Hematopoietic multipotent progenitor cell treated with erythropoietin and hydrocortisone succinate and interleukin-3 and kit ligand, for 17 days (in vitro differentiated cells): Measurements from ENCODE around the gene RAPGEF2.
"Not testable (repeated sequence)": the region's sequence is repeated elsewhere in the genome, so short reads cannot be mapped to it uniquely, and the experiment has no call there.

Experiments
- DNase-seq: peaks from one replicate; pipeline ENCODE4 v3.0.0-alpha.2; 2015; ENCODE audit warnings: low spot score

RAPGEF2 gene

DNA sequence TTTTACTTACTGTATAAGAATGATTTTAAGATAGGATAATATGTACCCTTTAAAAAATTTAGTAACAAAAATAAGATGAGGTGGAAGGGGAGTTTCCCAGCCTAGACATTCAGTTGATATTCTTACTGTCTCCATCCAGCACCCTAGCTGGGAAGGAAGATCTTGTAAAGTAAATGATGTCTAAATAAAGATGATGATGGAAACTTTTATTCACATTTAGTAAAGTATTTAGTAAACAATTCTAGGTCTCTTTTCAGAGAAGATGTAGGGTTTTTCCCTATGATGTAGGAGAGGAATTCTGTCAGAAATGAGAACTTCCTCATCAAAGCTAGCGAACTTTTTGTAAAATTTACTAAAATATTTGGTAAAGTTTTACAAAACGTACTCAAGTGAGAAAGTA lies 136.8 kb downstream of the RAPGEF2 start:
- DNase-seq = no peak

DNA sequence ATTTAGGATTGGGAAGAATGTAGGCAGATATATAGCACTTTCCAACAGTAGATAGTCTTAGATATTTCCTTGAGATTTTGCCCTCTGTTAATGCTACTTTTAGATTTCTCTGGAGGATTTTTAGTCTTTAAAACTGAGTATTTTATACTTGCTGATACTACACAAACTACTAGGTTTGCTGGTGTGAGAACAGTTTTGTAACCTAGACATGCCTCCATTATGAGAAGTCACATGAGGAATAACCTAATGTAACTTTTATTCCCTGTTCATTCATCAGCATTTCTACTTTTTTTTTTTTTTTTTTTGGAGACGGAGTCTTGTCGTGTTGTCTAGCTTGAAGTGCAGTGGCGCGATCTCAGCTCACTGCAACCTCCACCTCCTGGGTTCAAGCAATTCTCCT lies 137.2 kb downstream of the RAPGEF2 start:
- no peak for DNase-seq

DNA sequence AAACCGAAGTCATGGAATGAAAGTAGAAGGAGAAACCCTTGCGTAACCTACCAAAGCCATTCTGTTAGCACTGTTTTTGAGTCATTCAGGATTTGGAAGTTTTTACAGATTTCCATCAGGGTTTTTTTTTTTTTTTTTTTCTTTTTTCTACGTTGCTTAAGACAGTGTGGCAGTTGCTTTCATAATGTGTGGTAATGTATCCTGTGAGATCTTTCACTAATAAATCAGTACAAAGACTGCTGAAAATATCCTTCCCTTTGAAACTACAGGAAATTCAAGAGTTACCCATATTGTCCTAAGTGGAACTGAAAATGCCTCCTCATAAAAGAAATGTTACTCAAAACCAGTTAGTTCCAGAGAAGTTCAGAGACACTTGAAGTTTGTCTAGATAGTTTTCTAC lies 137.8 kb downstream of the RAPGEF2 start:
- no peak for DNase-seq

DNA sequence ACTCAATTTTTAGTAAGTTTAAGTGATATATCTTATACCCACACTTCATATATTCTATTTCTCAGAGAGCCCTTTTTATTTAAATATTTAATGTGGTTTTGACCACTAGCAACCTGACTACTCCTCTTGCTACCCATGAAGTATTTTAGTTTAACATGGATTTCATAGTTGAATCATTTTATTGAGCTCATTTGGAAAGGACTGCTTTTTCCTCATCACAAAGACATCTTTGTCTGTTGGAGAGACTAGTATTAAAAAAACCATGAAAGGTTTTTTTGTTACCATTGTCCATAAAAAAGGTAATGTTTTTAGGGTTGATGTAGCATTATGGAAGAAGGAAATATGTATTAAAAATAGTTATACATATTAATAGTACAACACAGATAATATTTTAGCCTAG lies 139.5 kb downstream of the RAPGEF2 start:
- no peak for DNase-seq

DNA sequence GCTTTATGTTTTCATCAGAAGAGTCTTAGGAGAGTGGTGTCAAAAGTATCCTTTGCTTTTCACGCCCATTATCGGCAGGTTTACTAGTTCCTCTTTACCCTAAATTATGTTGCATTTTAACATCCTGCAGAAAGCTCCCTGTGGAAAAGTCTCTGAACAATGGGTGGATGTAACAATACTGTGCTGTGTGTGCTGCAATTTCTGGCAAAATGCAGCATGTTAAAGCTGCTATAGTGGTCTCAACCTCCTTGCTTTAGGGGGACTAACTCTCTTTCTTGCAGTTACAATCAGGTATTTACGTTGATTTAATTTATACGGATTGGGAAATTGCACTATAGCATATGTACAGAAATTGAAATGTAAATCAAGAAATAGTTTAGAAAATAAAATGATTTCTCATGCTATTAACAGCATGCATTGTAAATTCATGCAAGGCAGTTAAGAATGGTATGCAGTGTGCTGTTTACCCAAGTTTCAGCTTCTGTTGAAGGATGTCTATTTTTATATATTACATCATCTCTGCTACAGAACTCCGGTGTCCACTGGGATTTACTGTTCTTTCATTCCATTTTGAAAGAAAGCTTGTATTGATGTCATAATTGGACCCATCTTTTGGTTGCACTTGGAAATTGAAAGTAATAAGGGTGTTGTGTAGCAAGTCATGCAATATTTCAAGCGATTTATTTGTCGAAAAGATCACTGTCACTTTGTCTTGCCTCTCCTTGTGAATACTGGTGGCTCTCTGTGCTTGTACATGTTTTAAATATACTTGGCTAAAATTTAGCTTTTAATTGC lies 145.7 kb downstream of the RAPGEF2 start:
- no peak for DNase-seq

DNA sequence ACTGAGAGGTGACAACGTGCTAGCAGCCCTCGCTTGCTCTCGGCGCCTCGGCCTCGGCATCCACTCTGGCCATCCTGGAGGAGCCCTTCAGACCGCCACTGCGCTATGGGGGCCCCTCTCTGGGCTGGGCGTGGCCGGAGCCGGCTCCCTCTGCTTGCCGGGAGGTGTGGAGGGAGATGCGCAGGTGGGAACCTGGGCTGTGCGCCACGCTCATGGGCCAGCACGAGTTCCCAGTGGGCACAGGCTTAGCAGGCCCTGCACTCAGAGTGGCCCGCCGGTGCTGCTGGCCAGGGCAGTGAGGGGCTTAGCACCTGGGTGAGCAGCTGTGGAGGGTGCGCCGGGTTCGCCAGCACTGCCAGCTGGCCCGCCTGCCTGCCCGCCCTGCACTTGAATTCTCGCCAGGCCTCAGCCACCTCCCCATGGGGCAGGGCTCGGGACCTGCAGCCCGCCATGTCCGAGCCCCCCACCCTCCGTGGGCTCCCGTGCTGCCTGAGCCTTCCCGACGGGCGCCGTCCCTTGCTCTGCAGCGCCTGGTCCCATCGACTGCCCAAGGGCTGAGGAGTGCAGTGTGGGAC lies 148.0 kb downstream of the RAPGEF2 start:
- DNase-seq = no peak

DNA sequence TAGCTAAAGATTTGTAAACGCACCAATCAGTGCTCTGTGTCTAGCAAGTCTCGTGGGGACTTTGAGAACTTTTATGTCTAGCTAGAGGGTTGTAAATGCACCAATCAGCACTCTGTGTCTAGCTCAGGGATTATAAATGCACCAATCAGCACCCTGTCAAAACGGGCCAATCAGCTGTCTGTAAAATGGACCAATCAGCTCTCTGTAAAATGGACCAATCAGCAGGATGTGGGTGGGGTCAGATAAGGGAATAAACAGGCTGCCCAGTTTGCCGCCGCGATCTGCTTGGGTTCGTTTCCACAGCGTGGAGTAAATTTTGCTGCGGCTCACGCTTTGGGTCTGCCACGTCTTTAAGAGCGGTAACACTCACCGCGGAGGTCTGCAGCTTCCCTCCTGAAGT lies 148.7 kb downstream of the RAPGEF2 start:
- DNase-seq = not testable (repeated sequence)

DNA sequence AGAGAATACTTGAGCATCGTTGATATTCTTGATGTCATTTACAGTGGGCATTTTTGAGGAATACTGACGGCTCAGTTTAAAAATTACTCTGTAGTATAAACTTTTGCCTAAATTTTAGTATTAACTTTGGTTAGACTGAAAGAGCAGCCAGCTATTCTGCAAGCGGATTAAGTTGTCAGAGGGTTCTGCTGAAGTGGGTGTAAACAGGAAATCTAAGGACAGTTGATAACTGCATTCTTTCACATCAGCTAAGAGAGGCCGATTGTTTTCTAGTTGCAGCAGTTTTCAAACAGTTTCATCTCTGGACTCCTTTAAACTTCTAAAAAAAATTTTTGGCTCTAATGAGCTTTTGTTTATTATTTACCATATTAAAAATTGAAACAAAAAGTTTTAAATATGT lies 149.6 kb downstream of the RAPGEF2 start:
- DNase-seq = no peak

DNA sequence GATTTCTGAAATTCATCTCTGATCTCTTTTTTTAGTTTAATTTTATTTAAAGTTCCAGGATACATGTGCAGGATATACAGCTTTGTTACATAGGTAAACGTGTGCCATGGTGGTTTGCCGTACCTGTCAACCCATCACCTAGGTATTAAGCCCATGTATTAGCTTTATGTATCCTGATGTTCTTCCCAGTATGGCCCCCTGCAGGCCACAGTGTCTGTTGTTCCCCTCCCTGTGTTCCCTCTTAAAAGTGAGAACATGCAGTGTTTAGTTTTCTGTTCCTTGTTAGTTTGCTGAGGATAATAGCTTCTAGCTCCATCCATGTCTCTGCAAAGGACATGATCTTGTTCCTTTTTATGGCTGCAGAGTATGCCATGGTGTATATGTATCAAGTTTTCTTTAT lies 153.2 kb downstream of the RAPGEF2 start:
- DNase-seq = no peak

DNA sequence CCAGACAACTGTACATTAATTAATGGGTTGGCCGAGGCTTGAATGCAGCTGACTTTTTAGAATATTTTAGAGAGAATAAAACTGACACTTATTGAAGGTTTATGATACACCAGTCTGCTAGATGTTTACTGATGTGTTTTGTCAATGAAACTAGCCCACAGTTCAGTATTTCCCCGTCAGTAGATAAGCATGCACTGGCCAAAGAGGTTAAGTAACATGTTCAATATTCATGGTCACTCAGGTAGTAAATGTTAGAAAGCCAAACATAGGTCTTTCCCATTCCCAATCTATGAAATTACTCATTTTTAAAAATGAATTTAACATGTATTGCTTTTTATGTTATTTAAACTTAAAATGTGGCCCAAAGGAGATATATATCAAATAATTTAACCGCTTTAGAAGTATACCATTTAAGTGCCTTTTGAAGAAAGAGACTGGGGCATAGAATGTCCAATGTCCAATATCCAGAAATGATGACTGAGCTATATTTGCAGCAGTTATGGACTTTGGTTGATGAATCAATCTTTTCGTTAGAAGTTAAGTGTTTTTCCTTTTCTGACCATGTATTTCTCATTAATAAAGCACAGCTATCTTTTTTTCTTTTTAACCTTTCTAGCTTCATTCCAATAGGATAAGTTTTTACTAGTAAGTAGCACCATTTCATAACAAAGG lies 156.1 kb downstream of the RAPGEF2 start:
- no peak for DNase-seq

DNA sequence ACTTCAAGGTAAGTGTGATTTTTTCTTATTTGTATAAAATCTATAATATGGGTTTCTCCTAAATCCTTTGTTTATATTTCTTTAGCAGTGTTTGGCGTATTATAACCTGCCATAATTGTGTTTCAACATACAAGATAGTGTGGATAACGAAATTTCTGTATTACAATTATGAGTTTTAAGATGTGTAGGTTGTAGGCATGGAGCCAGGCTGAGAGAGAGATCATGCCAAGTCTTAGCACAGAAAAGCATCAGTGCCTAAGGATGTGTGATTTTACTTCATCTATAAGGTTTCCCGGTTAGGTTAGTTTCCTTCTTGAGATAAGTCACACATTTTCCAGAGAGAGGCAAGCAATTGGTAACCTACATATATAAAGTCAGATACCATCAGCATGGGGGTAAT lies 161.2 kb downstream of the RAPGEF2 start:
- no peak for DNase-seq

DNA sequence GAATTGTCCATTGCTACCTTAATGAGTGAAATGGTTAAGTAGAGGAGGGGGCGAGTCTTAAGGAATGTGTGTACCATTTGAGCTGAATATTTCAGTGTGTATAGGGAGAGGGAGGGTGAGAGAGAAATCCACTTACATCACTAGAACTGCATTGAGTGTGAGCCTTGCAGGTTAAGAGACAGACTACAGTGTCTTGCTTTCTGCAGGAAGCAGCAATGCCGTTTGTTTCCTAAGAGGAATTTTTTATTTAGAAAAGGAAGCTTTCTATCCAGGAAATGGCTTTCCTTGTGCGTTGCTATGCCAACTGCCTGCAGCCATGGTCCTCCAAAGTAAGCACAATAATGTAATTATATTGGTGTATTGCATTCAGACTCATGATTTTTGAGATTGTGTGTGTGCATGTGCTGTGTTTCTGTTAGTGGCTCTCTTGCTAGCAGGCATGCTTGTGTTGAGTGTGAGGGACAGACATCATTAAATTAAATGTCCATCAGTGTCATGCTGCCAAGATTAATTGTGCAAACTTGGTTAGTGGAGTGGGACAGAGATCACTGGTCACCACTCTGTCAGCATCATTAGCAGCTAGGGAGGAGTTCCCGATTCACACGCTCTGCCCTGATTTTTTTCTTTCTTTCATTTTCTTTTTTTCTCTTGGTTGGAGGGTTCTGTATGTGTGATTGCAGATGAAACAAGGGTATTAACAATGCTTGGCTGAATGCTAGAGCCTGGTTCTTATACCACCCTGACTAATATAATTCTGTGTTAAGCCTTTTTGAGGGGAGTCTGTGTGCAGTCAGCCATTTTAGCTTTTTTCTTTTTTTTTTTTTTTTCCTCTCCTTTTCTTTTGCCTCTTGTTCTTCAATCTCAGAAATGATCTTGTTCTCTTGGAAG lies 164.3 kb downstream of the RAPGEF2 start:
- no peak for DNase-seq

DNA sequence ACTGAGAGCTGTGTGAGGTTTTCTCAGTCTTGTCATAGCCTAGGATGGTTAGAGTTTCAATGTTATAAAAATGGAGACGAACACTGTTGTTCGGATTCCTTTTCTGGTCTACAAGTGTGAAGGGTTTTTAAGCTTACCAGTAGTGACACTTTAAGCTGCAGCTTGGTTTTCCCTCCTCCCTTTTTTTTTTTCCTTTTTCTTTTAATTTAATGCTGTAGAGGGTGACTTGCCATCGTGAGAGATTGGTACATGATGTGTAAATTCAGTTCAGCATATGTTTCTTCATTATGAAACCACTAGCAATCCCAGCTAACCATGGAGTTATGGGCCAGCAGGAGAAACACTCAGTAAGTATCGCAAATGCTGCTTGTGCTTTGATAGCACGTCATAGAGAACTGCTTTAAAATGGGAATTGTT lies 165.0 kb downstream of the RAPGEF2 start:
- no peak for DNase-seq

DNA sequence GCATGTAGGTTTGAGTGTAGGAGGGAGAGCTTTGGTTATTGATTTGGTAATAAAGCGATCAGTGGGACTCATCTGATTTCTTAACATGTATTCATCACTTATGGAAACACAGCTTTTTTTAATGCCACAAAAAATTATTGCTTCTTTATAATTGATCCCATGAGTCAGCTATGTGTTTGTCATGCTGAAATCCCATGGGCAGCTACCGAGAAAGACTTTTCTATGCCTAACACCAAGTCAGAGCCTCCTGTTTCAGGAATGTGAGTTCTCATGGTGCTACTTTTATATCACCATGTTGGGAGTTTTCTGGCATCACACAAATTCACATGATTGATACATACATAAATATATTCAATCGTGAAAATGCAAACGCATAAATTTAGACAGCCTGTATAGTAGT lies 165.7 kb downstream of the RAPGEF2 start:
- DNase-seq = no peak

DNA sequence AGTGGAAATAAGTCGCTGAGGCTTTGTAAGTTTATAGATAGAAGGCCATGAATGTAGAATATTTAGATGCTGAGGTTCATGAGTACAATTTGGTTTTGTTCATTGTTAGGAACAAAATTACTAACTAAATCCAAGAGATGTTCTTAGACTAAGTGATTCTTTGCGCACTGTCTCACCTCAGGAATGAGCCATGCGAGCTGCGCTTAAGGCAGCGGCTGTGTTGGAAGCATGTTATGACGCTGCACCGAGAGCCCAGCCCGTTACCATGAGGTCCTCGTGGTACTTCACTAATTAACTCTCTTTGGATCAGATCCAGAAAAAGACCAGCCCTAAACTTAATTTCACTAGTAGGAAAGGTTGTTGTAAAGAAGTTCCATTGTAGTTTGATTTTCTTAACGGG lies 166.2 kb downstream of the RAPGEF2 start:
- DNase-seq = no peak

DNA sequence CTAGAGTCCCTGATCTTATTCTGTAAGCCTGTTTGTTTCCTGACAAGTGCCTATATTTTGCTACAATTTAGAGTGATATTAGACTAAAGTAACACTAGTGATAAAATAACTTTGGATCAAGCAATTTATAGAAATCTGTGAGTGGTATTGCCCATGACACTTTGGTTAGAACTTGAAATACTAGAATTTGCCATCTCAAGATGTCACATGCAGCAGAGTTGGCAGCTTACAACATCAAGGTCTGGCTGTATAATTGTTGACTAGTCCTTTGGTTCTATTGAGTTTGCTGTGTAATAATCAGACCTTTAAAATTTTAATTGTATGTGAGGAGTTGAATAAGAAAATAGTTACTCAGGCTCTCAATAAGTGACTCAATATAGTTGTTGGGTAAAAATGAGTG lies 167.1 kb downstream of the RAPGEF2 start:
- no peak for DNase-seq

DNA sequence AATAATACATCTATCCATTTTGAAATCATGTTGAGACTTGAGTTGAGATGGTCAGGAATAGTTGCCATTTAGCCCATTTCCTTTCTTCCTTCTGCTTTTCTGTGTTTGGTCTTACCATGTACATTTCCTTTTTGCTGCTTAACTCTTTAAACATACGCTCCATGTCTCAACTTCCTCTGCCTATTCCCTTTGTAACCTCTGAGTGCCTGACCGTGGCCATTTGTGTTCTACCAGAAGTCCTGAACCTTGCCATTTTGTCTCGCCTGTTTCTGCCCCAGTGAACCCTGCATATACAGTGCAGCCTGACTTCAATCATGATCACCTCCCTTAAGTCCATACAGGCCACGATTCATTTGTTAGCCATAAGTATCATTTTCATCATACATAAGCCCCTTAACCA lies 169.0 kb downstream of the RAPGEF2 start:
- DNase-seq = no peak

DNA sequence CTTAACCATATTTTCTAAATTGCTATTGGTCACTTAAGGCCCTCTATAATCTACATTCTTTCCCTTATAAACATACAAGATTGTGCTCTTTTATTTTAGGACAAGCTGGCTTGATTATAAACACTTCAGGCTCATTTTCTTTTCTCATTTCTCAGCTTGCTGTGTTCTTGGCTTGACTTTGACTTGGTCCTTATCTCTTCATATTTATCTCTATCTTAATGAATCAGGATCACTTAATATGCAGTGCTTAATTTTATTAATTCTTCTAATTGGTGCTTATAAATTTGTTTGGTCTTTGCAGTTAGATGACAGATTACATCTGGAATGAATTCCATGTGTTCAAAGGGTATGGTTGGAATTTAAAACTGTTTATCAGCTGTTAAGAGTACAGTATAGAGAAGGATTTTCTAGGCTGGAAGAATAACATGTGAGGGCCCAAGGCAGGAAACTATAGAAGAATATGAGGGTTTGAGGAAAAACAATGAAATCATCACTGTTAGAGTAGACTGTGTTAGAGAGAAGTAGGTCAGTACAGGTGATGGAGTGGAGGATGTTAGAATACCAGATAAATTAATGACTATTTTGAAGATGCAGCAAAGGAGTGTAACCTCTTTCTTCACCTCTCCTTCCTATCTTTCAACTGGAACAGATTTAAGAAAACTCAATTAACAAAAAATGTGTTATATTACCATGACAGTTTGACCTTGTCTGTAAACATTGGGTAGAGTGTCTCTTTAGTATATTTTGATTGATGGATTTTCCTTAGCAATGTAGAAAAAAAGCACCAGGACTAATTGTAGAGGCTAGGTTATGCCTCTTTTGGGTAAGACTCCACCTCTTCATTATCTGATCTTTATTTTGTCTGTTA lies 169.6 kb downstream of the RAPGEF2 start:
- DNase-seq = no peak

DNA sequence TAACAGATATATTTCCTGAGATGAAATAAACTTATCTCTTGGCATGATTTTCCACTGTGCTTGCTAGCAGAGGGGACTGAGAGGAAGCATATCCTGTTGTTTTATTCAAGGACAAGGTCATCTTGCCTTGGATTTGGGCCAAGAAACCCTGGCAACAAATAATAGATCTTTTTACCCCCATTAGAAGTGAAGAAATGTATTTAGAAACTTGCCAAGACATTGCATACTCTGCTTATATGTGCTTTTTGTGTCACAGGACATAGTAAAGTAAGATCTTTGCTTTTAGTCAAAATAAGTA lies 170.2 kb downstream of the RAPGEF2 start:
- no peak for DNase-seq

DNA sequence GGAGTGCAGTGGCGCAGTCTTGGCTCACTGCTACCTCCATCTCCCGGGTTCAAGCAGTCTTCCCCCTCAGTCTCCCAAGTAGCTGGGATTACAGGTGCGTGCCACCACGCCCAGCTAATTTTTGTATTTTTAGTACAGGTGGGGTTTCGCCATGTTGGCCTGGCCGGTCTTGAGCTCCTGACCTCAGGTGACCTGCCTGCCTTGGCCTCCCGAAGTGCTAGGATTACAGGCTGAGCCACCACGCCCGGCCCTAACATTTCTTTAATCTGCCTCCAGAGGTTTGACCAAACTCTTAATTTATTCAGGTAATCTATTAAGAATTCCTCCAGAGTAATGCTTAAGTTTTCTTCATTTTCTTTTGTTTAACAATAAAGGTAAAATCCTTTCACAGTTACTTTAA lies 171.0 kb downstream of the RAPGEF2 start:
- no peak for DNase-seq

DNA sequence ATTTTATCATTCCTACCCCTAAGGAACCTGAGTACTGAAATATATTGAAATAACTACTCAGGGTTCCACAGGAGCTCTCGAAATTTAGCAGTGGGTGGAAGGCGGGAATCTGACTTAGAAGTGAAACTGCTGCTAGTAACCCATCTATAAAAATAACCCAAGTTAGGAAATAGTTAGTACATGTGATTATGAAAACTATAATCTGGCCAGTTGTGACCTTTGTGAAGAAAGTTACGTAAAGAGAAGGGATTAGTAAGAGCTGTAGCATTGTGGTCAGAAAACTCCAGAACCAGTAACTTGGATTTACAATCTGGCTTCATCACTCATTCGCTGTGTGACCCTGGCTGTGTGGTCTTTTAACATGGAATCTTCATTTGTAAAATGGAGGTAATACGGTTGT lies 175.5 kb downstream of the RAPGEF2 start:
- DNase-seq = no peak

DNA sequence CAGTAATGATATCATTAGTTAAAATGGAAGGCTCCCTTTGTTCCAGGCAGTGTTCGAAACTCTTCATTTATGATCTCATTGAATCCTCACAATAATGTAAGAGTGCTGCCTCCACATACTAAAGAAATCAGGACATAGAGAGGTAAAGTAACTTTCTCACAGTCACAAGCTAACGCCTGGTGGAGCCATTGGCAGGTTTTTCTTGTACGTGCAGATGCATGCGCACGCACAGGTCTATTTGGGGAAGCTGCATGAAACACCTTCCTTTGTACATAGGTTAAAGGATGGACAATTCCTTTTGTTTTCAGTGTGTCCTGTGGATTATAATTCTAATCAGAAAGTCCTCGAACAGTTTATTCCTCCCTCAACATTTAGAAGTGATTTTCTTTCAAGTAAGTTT lies 176.2 kb downstream of the RAPGEF2 start:
- DNase-seq = no peak
